Caco-2 (cell line): ENCODE data around the gene AFTPH. TPM values are rescaled to one million over a fixed set of nuclear protein-coding genes. Genes with fewer than 3 reads are reported as not detected.

Source experiments
- BruUV-seq: library from RNA; stranded (reverse); fragments of 400-500 nt; replicated peaks from 2 replicates; lab custom pipeline; 2021; lab: Mats Ljungman, UMichigan
- CTCF ChIA-PET: fragments of 300-600 bp; sonication (Branson Sonifier 250); formaldehyde crosslinking; loops from one replicate; lab custom pipeline; 2022; ENCODE audit warnings: antibody characterized with exemption; lab: Charles Lee
- POLR2A ChIA-PET: fragments of 300-600 bp; sonication (Branson Sonifier 250); formaldehyde crosslinking; loops from one replicate; lab custom pipeline; 2022; ENCODE audit warnings: antibody characterized with exemption; lab: Charles Lee
- DNase-seq, 2 experiments: peaks; one replicate each; pipeline versions ENCODE4 v3.0.0 to v3.0.0-alpha.2; 2020 to 2022
- H3K27me3 ChIP-seq: replicated peaks from 2 replicates; pipeline ENCODE4 v1.6.0; 2011; ENCODE audit warnings: low read length; ENCODE audit not compliant: control insufficient read depth, insufficient read depth
- H3K36me3 ChIP-seq: 2 replicates; pipeline ENCODE4 v1.5.1; 2011; ENCODE audit warnings: low read length; ENCODE audit not compliant: control insufficient read depth, insufficient read depth
- H3K4me1 ChIP-seq: fragments of 250-450 bp; sonication (Bioruptor Pico); 2 replicates; pipeline ENCODE4 v1.5.1; 2020; ENCODE audit warnings: mild to moderate bottlenecking
- H3K4me3 ChIP-seq: 2 replicates; pipeline ENCODE4 v1.5.1; 2011; ENCODE audit warnings: low read depth, mild to moderate bottlenecking, control low read depth, low read length
- H3K9me3 ChIP-seq: fragments of 250-450 bp; sonication (Bioruptor Pico); 2 replicates; pipeline ENCODE4 v1.5.1; 2020; ENCODE audit warnings: mild to moderate bottlenecking, moderate library complexity
- H3K27ac Mint-ChIP-seq: one replicate; pipeline ENCODE4 v1.8.0; 2022; ENCODE audit warnings: mixed read lengths; ENCODE audit not compliant: unreplicated experiment
- H3K27me3 Mint-ChIP-seq: one replicate; pipeline ENCODE4 v1.8.0; 2022; ENCODE audit warnings: mixed read lengths; ENCODE audit not compliant: insufficient read depth, unreplicated experiment
- H3K36me3 Mint-ChIP-seq: one replicate; pipeline ENCODE4 v1.8.0; 2022; ENCODE audit warnings: mild to moderate bottlenecking, mixed read lengths; ENCODE audit not compliant: insufficient read depth, unreplicated experiment
- H3K4me1 Mint-ChIP-seq: one replicate; pipeline ENCODE4 v1.8.0; 2022; ENCODE audit warnings: low read depth, mixed read lengths; ENCODE audit not compliant: unreplicated experiment
- H3K4me3 Mint-ChIP-seq: one replicate; pipeline ENCODE4 v1.8.0; 2022; ENCODE audit warnings: mild to moderate bottlenecking, moderate library complexity, mixed read lengths; ENCODE audit not compliant: unreplicated experiment
- H3K9me3 Mint-ChIP-seq: one replicate; pipeline ENCODE4 v1.8.0; 2022; ENCODE audit warnings: mixed read lengths; ENCODE audit not compliant: unreplicated experiment
- CTCF ChIP-seq, 2 experiments: fragments of 200-600 bp in 1 of 2; IDR thresholded peaks; 1 replicate in 1 of 2; 2 replicates in 1 of 2; pipeline versions ENCODE4 v1.5.1 to v1.8.0; 2011 to 2022; ENCODE audit warnings: antibody characterized with exemption in 1 of 2, control low read depth in 1 of 2, inconsistent platforms in 1 of 2, low read depth in 1 of 2, low read length in 1 of 2, mild to moderate bottlenecking in 1 of 2, moderate library complexity in 1 of 2; ENCODE audit not compliant: insufficient read depth in 1 of 2, severe bottlenecking in 1 of 2, unreplicated experiment in 1 of 2
- intact Hi-C: fragments of 100-400 bp; cut with micrococcal nuclease; formaldehyde crosslinking; loops from one replicate; pipeline ENCODE4 v1.10.0; 2022; ENCODE audit not compliant: unreplicated experiment
- total RNA-seq: library from RNA; stranded (reverse); gene quantifications from 2 replicates; pipeline ENCODE4 v1.2.3, GENCODE V29; 2022

The AFTPH gene
- total RNA-seq, 1 experiment from 2014 or later = 30.1 TPM

GRCh38 chr2:64492272-64492671, 31.9 kb upstream of the AFTPH start:
- POLR2A ChIA-PET = no interaction called here
- Mint-ChIP-seq H3K4me1 (no peaks in the 10 kb centered on the region), H3K27ac (no peak overlapping the region), H3K4me3 (no peak overlapping the region), H3K9me3 (no peaks in the 10 kb centered on the region), H3K36me3 (no peaks in the 10 kb centered on the region), H3K27me3 (no peaks in the 10 kb centered on the region)
- no peak for TF ChIP-seq CTCF (IDR thresholded peaks at IDR 0.05; ENCODE audit: insufficient read depth in 1 of 2, low read depth in 1 of 2, low read length in 1 of 2, severe bottlenecking in 1 of 2, unreplicated experiment in 1 of 2)
- CTCF ChIA-PET = interaction anchor here (0.6 kb wide), 1 partner anchor 161 kb away, joined by 3 read pairs; no protein-coding TSS in a partner anchor
- H3K4me3 ChIP-seq = no peak overlapping the region
- no peaks in the 10 kb centered on the region for H3K27me3 ChIP-seq
- no peak for DNase-seq
- no peaks in the 10 kb centered on the region for H3K9me3 ChIP-seq
- intact Hi-C loops = no loop called here
- H3K4me1 ChIP-seq = no peaks in the 10 kb centered on the region
- no peaks in the 10 kb centered on the region for H3K36me3 ChIP-seq
- no TSS peak for BruUV-seq

- no peaks in the 10 kb centered on the region for H3K27me3 ChIP-seq
- H3K36me3 ChIP-seq = no peaks in the 10 kb centered on the region
- POLR2A ChIA-PET = no interaction called here
- H3K4me1 ChIP-seq = no peaks in the 10 kb centered on the region
- H3K4me3 Mint-ChIP-seq = no peak overlapping the region
- DNase-seq = no peak
- TF ChIP-seq CTCF (IDR thresholded peaks at IDR 0.05; ENCODE audit: insufficient read depth in 1 of 2, low read depth in 1 of 2, low read length in 1 of 2, severe bottlenecking in 1 of 2, unreplicated experiment in 1 of 2) = no peak
- H3K9me3 ChIP-seq = no peaks in the 10 kb centered on the region
- CTCF ChIA-PET = interaction anchor here (2.0 kb wide), 1 partner anchor 162 kb away, joined by 6 read pairs; no protein-coding TSS in a partner anchor
- BruUV-seq = no TSS peak
- no peaks in the 10 kb centered on the region for H3K27me3 Mint-ChIP-seq
- no peaks in the 10 kb centered on the region for H3K9me3 Mint-ChIP-seq
- intact Hi-C loops = no loop called here
- no peak overlapping the region for H3K27ac Mint-ChIP-seq
- H3K4me3 ChIP-seq = no peak overlapping the region
- no peaks in the 10 kb centered on the region for H3K36me3 Mint-ChIP-seq
- H3K4me1 Mint-ChIP-seq = no peaks in the 10 kb centered on the region
Measured at GRCh38 chr2:64492821-64493220, 31.3 kb upstream of the AFTPH start.

GRCh38 chr2:64493788-64494187, 30.3 kb upstream of the AFTPH start:
- Histone ChIP-seq H3K36me3 (no peaks in the 10 kb centered on the region), H3K27me3 (no peaks in the 10 kb centered on the region), H3K4me3 (no peak overlapping the region), H3K4me1 (no peaks in the 10 kb centered on the region), H3K9me3 (no peaks in the 10 kb centered on the region)
- intact Hi-C loops = no loop called here
- BruUV-seq = no TSS peak
- CTCF ChIA-PET = interaction anchor here (0.6 to 2.0 kb wide), 2 partner anchors 12 to 163 kb away, joined by 3 to 6 read pairs; no protein-coding TSS in a partner anchor
- Mint-ChIP-seq H3K4me3 (no peak overlapping the region), H3K27me3 (peaks cover 4% of the 10 kb centered on the region), H3K36me3 (no peaks in the 10 kb centered on the region), H3K27ac (no peak overlapping the region), H3K9me3 (no peaks in the 10 kb centered on the region), H3K4me1 (no peaks in the 10 kb centered on the region)
- no peak for TF ChIP-seq CTCF (IDR thresholded peaks at IDR 0.05; ENCODE audit: insufficient read depth in 1 of 2, low read depth in 1 of 2, low read length in 1 of 2, severe bottlenecking in 1 of 2, unreplicated experiment in 1 of 2)
- no peak for DNase-seq
- POLR2A ChIA-PET = no interaction called here
